HG03025 (cell line): ENCODE data around the gene CCDC192.
"Not testable (repeated sequence)": the region's sequence is repeated elsewhere in the genome, so short reads cannot be mapped to it uniquely, and the experiment has no call there.

ENCODE experiments used
- ATAC-seq: cut with Tn5 transposase; IDR thresholded peaks from one replicate; pipeline ENCODE4 v1.9.1; 2021; ENCODE audit warnings: mild to moderate bottlenecking, moderate library complexity; ENCODE audit not compliant: unreplicated experiment, low FRiP score

The CCDC192 gene

DNA sequence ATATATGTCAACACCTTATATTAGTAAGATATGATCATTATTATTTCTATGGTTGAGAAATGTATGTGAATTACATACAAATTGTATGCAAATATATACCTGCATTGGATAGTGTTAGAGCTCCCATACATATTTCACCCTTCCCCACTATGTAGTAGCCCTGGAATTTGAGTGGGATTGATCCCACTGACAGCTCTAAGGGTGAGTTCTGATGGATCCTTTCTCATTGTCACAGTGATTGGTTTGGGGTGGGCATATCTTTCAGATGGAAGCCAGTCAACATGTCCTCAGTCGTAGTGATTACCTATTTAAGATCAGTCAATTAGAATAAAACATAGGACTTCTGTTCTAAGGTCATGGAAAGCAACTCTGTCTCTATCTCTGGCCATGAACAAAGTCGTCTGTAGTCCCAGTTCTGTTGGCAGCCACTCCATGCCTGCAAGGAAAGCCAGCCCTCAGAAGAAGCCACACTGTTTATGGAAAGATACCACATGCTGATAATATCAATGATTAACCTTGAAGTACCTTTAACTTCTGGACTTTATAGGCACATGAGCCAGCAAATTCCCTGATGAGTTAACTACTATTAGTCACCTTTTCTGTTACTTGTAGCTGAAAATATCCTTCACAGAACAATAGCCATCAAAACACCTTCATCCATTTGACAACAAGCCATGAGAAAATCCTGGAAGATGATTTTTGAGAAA is 5.1 kb upstream of the CCDC192 start:
- no peak for ATAC-seq

DNA sequence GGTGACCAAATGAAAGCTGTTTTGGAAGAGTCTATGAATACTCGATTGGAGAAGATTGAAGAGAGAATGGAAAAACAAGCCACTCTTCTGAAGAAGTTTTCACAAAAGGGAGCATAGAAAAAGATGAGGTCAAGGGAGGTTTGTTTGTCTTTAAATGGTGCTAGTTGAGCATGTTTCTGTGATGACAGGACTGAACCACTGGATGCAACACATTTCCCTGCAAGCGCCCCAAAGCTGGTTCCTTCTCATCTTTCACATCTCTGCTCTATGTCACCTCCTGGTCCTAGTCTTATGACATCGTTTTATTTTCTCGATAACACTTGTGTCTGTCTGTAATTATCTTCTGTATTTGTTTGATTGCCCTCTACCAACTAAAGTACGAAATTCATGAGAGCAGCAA is 3.8 kb upstream of the CCDC192 start:
- ATAC-seq, result no peak

DNA sequence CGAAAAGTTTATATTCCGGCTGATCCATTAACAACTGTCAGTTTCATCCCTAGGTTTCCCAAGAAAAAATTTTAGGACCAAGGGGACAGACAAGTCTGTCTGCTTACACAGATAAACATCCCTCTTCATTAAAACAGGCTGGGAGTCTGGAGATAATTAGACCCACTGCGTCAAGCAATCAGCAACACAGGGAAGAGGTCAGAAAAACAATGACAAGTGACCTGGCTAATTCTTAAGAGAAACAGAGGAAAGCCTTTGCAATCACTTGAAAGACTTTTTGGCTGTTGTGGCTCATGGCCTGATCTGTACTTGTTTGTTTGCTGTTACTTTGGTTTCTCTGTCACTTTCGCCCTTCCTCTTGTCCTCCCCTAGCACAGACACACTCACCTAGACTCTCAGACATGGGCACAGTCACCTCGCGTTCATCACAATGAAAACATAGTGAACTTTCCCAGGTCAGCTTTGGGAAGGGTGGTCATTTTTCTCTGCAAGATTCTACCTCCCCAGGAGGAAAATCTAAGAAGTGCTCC is 2.9 kb upstream of the CCDC192 start:
- no peak for ATAC-seq

DNA sequence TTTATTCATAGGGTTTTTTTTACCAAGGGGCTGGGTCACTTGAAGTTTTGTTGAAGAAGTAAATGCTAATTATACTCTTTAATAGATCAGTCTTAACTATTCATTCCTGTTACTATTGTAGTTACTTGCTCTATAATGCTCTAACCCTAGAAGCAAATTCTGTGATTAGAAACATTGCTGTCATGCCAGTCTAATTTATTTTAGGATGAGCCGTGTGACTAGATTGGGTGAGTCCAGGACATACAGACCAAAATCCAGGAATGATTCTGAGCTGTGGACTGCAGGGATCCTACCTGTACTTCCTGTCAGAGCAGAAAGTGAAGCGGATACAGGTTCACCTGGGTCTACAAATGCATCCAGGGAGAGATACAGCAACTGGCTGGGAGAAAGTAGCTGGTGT is 757 bp upstream of the CCDC192 start:
- ATAC-seq, result no peak

DNA sequence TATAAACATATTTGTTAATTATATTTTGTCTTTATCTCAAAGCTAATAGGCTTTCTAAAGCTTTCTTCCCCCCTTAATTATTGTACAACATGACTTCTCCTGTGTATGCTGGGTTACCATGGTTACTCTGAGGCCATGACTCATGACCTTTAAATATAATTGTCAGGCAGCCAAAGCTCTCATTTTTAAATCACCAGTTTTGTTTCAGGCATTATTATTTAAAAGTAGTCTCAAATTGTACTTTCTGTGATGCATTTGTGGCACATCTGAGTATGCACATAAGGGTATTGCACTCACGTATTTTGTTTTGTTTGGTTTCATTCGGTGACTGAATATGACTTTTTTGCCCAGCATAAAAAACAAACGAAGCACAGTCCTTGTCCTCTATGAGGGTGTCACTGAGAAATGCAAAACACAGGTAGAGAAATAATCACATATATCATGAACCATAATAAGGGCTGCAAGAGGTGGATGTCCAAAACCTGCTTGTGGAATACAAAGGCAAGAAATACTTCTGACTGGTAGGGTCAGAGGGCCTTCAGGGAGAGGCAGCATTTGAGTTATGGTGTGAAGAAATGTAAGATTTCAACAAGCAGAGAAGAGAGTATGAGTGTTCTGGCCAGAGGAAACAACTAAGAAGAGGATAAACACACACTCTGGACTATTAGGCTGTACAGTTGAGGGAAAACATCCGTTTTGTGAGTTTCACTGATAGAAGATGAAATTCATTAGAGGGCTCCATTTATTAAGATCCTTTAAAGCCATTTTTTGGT is 2.1 kb downstream of the CCDC192 start:
- ATAC-seq, result no peak

DNA sequence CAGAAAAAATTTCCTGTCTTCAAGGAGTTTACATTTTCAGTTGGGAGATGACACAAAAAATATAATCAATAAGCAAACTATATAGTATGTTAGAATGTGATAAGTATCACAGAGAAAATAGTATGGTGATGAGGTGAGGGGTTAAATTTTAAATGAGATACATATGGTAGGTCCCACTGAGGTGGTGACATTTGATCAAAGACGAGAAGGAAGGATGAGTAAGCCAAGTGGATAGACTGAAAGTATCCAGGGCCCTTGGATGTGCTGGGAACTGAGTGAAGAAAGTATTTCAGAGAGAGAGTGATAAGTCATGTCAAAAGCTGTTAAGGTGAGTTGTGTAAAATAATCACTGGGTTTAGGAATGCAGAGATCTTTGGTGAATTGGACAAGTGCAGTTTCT is 3.5 kb downstream of the CCDC192 start:
- ATAC-seq, result no peak

DNA sequence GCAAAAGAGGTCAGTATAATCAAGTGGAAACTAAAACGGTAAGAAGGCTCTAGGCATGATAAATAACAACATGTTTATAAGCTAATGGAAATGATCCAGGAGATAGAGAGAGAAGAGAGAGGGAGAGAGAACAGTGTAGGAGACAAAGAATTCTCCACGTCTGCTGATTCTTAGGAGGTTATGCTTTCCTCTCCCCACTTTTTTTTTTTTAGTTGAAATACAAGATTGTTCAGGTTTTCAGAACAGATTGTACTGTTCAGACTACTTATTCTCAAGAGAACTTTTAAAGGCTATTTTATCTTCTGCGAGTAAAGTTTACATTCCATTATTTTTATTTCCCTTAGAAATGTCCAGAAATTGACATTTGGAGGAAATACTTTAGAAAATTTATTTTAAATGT is 4.0 kb downstream of the CCDC192 start:
- no peak for ATAC-seq

DNA sequence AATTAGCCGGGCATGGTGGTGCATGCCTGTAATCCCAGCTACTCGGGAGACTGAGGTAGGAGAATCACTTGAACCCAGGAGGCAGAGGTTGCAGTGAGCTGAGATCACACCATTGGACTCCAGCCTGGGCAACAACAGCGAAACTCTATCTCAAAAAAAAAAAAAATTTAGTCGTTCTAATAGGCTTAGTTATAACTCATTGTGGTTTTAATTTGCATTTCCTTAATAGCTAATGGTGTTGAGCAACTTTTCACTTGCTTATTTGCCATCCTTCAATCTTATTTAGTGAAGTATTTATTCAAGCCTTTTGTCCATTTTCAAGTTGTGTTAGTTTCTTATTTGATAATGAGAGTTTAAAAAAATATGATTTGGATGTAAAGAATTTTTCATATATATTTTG is 9.9 kb downstream of the CCDC192 start:
- not testable (repeated sequence) for ATAC-seq

DNA sequence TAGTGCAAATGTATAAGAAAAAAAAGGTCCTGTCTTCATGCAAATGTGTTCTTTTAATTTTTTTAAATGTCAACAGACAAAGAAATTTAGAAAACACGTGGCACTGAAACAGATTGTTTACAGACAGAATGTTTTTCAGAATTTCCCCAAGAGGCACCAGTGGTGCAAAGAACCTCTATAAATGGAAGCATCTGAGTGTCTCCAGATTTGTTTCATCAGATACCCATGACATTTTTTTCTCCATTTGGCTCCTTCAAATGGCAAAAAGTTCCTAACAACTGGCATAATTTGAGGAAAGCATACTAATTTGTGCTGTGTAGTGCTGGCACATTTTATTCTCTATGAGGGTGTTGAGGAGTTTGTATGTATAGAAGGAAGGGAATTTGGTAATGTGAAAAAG is 15.0 kb downstream of the CCDC192 start:
- ATAC-seq, result no peak

DNA sequence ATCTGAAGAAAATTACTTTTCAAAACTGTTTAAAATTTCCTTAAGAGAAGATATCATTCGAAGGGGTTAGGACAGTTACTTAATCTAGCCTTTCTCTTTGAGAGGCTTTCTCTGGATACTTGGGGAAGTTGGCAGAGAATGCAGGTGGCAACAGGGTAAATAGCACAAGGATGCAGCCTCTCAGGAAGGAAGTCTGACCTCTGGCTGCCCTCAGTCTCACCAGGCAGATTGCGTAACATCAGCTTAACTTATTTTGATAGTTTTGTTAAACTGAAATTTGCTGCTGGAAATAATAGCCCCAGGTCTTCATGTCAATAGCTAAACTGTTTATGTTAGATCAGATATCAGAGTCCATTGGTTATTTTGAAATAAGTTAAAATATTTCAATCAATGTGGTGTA is 20.4 kb downstream of the CCDC192 start:
- ATAC-seq, result no peak

DNA sequence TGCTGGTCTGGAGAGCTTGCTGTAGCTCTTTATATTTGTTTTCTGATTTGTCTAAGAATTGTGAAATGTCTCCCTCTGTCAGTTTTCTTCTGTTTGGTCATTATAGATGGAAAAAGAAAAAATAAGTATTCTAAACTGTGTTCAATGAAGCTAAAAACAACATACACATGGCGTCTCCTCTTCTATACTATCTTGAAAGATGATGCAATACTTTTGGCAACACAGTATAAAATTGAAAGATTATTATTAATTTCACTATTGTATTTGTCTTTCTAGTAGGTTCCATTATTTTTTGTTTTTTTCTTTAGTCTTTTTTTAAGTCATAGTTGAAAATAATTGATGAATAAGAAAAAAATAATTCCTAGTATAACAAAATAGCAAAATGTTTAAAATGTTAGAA is 22.5 kb downstream of the CCDC192 start:
- no peak for ATAC-seq

DNA sequence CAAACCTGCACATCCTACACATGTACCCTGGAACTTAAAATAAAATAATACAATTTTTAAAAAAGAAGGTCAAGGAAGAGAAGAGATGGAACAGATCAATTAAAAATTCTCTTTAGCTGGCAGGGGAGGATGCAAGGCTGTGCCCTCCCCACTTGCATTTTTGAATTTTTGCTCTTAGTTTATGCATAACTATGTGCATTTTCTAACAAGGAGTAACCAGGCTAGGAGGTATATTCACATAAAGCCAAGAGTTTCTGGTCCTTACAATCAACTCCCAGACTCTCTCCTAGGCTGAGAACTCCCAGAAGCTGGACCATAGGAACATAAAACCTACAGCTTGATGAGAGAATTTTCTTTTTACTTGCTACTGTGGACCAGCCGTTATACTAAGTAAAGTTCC is 29.8 kb downstream of the CCDC192 start:
- no peak for ATAC-seq

DNA sequence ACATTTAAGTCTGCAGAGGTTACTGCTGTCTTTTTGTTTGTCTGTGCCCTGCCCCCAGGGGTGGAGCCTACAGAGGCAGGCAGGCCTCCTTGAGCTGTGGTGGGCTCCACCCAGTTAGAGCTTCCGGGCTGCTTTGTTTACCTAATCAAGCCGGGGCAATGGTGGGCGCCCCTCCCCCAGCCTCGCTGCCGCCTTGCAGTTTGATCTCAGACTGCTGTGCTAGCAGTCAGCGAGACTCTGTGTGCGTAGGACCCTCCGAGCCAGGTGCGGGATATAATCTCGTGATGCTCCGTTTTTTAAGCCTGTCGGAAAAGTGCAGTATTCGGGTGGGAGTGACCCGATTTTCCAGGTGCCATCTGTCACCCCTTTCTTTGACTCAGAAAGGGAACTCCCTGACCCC is 36.2 kb downstream of the CCDC192 start:
- ATAC-seq, result not testable (repeated sequence)

DNA sequence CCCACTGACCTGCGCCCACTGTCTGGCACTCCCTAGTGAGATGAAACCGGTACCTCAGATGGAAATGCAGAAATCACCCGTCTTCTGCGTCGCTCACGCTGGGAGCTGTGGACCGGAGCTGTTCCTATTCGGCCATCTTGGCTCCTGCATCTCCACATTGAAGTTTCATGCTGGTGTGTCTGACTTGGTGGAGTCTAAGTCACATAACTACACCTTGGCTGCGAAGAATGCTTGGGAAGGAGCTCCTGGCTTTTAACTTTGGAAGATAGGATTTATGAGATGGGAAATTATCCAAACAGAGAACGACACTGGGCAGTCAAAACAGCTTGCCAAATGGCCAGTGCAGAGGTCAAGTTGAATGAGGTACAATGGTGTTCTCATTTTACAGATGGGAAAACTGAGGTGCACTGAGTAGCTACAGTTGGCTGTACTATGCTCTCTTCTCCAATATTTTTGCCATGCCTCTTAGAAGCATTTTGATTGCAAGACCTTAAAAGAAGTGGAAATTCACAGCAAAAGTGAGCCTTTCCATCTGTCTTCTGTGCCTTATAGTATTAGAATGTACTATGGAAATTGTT is 36.7 kb downstream of the CCDC192 start:
- no peak for ATAC-seq

DNA sequence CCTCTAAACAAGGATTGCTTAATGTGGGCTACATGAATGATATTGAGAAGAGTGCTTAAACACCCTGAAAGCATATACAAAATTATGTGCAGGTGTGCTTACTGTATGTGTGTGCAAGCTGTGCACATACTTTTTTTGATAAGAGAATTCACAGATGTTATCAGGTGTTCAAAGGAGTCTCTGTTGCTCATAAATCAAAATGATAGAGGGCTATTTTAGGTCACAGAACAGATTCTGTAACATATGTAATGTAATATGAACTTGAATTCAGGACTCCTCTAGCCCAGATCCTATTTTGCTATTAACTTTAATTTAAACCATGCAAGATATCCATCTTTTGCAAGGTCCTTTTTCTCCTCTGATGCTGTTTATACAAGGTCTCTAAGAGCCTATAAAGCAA is 38.2 kb downstream of the CCDC192 start:
- no peak for ATAC-seq

DNA sequence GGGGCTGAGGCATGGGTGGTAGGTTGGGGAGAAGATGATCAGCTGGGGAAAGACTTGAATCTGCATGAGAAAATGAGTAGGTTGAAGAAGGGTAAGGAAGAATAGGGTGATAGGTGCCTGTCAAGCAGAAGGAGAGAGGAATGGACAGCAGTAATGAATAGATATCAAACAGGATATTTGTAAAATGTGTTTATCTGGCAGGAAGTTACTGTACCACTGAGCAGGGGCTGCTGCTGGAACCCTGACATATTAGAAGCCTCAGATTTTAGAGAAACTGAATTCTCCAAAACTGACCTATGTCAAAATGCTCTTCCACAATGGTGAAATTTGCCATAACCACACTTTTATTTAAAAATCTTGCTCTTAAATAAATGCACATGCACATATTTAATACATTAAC is 41.0 kb downstream of the CCDC192 start:
- no peak for ATAC-seq

DNA sequence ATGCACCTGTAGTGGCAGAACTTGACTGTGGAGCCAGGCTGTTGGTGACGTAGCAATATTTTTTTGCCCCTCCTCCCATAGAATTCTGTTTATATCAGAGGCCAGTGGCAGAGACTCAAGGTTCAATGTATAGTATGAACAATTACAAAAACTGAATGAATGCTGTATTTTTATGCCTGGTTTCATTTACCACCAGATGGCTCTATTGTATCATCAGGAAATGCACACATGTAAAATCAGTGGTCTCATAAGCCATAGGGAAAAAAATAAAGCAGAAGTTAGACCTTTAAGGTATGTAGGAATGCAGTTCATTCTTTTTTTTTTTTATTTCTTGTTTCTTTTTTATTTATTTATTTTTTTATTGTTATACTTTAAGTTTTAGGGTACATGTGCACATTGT is 43.6 kb downstream of the CCDC192 start:
- no peak for ATAC-seq

DNA sequence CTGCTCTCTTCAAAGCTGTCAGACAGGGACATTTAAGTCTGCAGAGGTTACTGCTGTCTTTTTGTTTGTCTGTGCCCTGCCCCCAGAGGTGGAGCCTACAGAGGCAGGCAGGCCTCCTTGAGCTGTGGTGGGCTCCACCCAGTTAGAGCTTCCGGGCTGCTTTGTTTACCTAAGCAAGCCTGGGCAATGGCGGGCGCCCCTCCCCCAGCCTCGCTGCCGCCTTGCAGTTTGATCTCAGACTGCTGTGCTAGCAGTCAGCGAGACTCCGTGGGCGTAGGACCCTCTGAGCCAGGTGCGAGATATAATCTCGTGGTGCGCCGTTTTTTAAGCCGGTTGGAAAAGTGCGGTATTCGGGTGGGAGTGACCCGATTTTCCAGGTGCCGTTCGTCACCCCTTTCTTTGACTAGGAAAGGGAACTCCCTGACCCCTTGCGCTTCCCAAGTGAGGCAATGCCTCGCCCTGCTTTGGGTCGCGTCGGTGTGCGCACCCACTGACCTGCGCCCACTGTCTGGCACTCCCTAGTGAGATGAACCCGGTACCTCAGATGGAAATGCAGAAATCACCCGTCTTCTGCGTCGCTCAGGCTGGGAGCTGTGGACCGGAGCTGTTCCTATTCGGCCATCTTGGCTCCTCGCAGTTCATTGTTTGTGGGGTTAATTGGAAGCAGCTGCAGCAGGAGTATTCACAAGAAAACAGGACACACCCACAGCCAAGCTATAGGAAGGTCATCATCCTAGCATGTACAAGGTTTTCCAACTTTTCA is 49.5 kb downstream of the CCDC192 start:
- not testable (repeated sequence) for ATAC-seq

DNA sequence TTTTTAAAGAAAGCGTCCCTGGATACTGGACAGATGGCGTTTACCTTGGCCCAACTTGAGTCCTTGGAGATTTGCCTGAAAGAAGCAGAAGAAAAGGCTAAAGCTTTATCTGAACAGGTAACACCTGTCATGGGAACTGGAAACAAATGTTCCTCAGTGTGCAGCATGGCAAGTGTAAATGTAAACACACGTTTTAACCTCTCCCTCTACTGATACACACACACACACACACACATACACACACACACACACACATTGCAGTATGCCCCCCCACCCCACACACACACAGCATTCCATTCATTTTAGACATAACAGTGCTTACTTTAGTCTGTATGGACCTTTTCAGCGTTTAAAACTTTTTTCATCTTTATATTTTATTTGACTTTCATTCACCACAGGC is 51.1 kb downstream of the CCDC192 start:
- ATAC-seq, result no peak

DNA sequence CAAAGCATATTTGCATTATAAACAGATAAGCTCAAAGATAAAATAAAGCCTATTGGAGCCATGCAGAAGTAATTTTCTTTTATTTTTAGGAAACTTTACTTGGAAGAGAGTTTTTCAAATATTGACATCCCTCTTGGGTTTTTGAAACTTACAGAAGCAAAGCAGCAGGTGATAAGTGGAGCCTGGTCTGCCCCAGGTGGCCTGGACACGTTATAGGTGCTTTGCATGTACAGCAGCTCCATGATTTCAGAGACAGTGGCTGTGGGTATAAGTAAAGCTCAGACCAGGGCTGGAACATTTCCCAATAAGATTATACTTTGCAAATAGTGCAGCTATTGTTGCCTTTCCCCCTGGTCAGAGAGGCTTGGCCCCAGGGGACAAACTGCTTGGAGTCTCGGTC is 51.5 kb downstream of the CCDC192 start:
- ATAC-seq, result no peak

DNA sequence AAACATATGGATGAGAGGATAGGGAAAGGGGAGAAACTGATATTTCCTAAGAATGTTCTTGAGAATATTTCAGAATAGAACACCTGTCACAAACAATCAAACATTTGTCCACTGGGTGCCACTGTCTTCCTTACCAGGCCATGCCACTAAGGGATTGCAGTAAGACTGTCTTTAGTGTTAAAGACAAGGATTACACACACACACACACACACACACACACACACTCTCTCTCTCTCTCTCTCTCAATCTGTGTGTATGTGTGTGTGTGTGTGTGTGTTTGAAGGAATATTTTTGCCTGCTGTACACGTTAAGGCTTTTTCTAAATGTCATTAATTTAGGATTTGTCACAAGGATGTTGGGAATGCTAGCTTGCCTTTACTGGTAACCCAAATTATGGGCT is 54.4 kb downstream of the CCDC192 start:
- ATAC-seq, result no peak
